Retina (tissue), 1 donor: Measurements from ENCODE around the gene COL10A1.
"Not testable (repeated sequence)": the region's sequence is repeated elsewhere in the genome, so short reads cannot be mapped to it uniquely, and the experiment has no call there.

Experiments
- DNase-seq: peaks from one replicate; pipeline ENCODE4 v3.0.0-alpha.2; 2016

The COL10A1 gene

DNA sequence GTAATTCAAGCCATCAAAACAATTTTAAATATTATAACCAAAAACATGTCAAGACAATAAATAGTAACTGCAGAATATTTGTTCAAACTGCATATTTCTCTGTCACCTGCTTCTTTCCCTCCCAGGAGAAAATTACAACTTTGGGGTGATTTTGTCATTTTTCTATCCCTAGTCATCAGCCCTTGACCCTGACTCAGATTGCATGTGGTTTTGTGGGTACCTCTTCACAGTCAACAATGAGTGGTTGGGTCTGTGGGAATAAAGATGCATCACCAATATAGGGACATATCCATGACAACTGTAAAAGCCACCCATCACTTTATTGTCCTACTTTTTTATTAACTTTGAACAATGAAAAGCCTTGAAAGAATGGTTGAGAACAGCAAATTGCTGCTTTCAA, 7.3 kb downstream of the COL10A1 start:
- no peak for DNase-seq

DNA sequence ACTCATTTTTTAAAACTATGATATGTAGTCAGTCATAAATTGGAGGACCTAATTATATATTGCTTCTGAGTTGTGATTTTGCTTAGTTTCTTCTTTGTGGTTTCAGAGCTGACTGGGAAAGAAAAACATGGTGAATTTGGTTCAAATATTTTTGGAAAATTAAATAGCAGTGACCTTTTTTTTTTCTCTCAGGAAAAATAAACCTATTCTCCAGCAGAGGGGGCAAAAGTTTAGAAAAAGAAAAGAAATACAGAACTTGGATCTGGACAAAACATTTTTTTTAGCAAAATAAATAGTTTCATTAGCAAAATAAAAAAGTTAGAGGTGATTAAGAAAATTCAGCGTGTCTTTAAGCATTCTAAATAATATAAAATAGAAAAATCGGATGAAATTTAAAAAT, 10.2 kb downstream of the COL10A1 start:
- no peak for DNase-seq

DNA sequence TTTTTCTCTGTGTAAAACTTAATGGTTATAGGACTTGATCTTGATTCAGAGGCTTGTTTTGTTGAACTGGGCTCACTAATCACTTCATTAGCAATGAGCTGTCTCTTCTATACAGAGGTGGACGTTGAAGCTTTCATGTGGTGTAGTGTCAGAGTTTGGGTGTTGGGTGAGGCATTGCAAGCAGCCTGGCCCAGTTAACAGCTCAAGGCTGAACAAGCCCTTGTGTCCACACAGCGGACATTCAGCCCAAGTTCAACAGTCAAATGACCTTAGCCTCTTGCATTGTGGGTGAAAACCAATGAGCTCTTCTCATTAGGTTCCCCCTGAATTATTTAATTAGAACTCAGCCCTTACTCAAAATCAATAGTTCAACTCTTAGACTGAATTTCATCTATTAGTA, 12.5 kb downstream of the COL10A1 start:
- DNase-seq = no peak

DNA sequence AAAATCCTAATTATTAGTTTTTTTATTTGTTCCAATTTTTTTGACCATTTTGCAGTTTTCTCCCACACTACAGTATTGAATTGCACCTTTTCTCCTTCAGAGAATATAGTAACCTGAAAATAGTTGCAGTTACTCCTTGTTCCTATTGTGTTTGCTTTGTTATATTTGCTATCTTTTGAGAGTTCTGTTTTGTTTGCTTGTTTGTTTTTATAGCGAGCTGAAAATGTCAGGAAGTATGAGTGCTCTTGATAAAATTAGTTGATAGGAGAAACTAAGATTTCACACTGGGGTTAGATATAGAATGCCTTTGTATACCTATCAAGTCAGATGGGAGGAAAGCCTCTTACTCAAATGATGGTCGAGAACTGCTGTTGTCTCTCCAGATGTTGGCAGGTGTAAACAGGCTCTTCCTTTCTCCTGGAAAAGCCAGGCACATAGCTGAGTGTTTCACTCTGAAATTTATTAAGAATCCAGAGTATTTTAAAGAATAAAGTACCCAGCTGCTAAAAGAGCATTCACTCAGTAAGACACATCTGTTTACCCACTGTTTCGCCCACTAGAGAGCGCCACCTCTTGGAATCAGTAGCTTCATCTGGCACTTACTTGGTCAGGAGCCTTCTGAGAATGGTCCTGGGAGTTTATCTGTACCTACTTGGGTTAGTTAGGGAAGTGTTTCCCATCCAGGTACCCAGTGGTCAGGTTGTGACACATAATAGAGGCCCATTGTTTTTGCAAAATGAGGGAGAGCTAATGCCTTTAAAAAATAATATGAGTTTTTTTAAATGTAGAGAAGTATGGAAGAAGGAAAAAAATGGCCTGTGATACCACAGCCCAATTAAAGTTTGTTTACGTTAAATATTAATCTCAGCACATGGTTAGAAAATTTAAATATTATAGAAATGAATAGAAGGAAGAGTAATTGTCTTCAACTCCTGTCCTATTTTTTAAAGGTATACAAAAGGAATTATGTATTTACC, 14.1 kb downstream of the COL10A1 start:
- DNase-seq = no peak

DNA sequence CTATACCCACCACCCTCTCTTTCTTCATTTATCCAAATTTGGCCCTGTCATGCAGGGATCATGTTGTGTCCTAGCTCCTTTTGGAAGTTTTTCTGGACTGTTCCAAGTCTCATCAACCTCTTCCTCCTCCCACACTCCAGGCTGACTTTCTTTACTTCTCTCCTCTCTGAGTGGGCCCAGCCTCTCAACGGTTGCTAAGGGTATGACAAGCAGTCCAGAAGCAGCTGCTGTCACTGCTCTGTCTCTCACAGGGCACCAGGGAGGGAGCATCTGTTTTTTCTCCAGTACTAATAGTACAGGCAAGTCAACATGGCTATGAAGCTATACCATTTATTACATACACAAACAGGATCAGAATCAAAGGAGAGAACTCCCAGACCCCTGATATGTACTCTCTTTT, 17.1 kb downstream of the COL10A1 start:
- DNase-seq = no peak

DNA sequence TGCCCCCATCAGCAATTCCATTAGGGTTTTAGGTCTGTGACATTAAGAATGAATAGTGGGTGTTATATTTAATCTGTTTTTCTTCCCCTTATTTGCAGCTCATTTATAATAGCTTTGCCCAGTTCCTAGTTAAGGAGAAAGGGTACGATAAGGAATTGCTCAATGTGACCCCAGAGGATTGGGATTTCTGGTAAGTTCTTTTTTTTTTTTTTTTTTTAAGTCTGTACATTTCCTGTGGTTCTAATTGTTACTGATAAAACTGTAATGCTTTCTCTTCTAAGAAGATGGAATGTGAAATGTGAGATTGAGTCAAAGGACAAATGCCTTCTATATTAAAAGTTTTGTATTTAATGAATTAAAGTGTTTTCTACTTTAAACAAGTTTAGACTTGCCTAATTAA, 19.8 kb downstream of the COL10A1 start:
- DNase-seq = no peak

DNA sequence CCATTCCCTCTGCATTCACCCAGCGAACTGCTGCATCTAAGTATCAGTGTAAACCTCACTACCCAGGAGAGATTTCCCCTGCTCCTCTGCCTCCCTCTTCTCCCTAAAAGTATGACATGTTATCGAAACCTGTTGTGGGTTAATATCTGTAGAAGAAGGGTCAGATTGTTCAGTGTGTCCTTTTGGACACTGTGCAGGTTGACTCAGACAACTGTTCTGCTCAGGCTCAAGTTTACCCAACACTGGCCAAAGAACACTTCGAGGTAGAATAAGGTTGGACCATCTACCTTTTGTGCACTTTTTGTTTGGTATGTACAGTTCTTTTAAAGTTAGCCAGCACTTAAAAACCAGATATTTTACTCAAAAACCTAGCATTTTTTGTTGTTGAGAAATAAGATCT, 20.7 kb downstream of the COL10A1 start:
- DNase-seq = no peak

DNA sequence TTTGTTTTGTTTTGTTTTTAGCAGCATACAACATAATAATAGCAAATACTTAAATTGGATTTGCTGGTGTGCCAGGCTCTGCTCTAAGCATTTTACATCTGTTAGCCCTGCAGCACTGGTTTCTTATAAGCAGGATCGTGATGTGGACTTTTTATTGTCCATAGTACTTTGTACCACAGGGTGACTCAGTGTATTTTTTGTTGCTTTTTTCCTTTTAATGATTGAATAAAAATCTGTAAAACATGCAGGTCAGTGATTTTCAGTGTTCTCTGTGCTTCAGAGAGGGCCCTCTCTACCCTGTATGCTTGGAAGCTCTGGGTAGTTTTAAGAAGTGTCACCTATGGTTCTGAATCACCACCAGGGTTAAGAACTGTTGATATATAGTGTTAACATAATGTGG, 21.3 kb downstream of the COL10A1 start:
- DNase-seq = no peak

DNA sequence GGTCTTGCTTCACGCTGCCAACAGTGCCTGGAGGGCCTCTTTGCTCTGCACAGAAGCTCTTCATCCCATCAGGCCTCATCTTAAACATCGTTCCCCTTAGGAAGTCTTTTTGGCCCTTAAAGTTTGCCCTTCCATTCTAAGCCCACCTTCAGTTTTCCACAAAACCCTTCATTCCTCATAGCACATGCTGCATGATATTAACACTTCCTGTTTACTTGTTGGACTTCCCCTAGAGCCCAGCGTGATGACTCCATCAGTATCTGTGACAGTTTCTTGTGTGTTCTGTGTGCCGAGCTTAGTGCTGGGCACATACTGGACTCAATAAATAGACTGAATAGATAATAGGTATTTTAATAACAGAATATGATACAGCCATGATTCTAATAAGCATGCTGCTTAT, 23.1 kb downstream of the COL10A1 start:
- DNase-seq = no peak

DNA sequence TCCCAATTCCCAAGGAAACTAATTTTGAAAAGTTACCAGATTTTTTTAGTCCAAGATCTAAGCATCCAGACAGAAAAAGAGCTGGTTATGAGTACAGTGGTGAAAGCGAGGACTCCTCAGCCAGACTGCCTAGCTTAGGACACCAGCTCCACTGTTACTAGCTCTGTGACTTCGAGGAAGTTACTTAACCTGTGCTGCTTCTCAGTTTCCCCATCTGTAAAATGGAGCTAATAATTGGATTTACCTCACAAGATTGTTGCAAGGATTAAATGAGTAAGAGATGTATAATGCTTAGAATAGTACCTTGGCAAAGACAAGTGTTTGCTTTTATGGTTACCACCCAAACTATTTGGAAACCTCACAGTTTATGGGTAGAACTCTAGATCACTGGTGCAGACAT, 24.1 kb downstream of the COL10A1 start:
- DNase-seq = no peak

DNA sequence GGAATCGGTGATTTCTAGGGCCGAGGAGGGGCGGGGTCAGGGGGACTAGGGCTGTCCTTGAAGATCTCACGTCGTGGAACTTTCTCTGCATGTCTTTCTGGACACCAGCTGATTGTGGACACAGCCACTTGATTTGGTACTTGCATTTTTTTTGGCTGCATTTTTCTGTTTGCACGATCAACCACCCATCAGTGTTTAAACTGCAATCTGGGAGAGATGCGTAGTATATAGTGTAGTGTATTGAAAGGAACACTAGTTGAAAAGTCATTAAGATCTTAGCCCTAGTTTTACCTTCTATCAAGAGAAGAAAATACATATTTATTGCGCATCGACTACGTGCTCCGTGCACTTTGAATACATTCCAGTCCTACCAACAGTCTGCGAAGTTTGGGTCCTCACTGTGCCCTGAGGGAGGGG, 24.6 kb downstream of the COL10A1 start:
- no peak for DNase-seq

DNA sequence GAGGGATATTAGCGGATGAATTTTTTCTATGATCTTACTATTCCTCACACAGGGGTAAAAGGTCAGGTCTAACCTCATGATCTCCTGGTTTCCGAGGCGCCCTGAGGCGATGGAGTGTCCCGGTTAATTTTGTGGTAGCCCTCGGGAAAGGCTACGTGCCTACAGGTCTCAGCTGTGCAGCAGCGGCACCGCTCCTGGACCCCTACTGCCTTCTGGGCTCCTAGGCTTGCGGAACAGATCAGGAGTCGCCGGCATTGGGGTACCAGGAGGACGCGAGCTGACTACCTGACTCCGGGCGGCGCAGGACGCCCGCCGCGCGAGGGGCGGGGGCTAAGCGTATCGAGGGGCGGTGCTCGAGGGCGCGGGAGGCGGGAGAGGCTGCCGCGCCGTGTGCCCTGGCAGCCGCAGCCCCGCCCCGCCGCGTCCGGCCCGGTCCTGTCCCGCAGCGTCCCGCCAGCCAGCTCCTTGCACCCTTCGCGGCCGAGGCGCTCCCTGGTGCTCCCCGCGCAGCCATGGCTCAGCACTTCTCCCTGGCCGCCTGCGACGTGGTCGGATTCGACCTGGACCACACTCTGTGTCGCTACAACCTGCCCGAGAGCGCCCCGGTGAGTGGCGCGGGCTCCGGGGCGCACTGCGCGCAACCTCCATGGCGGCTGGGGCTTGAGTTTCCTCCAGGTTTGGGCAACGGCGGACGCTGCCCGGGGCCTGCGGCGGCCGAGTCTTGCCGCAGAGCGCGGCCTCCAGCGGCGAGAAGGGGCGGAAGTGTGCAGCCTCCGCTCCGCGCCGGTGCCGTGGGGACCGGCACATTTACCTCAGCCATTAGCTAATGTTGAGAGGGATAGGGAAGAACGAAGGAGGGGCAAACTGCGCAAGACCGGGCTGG, 25.3 kb downstream of the COL10A1 start, which contains the start of gene NT5DC1:
Gene NT5DC1 (plus strand): TSS at position 435 of the 883 bp plus-strand sequence. CDS start 78 bp downstream, at position 513.
- peak; percentile 93 for DNase-seq

DNA sequence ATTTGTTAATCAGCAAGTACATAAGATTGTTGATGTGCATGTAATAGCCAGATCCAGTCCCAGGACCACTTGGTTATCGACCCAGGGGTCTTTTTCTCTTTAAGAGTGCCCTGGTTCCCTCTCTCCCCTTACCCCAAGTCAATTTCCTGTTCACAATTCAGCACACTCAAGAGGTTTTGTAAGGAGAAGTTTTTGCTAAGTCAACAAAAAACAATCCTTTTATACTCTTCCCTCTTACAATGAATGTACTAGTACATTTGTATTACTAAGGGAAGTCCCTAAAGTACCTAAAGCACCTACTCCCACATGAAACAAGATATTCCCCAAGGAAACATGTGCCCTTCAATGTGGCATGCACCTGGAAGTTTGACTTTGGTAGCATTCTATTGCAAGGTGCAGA, 26.9 kb downstream of the COL10A1 start:
- DNase-seq = no peak

DNA sequence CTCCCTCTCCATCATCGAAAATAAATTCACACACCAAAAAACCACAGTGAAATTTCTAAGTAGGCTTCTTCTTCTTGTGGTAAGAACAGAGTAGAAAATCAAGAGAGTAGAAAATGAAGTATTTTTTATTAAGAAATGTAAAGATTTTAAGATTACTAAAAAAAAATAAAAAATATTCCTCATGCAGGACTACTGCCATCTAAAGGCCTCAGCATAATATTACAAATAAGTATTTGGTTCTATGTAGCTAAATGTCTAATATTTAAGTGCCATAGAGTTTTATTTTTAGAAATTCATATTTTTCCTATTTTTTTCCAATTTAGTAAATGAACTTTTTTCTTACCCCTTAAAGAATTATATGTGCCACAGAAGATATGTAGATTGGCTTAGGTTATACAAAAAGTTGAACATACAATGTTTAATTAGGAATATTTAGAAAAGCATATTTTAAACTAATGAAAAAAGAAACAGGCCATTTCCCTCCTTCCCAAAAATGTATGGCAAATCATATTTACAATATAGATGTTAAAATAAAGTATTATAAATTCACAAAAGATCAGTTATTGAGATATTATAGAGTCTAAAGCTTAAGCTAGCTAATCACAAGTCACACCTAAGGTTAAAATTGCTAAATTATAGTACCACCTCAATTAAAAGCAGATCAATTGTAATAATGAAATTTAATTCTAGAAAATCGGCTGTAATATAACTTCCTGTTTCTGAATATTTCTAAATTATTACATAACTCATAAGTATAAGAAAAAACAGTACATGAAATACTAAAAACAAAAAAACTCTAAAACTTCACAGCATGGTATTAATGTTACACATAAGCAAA, 28.7 kb downstream of the COL10A1 start:
- no peak for DNase-seq

DNA sequence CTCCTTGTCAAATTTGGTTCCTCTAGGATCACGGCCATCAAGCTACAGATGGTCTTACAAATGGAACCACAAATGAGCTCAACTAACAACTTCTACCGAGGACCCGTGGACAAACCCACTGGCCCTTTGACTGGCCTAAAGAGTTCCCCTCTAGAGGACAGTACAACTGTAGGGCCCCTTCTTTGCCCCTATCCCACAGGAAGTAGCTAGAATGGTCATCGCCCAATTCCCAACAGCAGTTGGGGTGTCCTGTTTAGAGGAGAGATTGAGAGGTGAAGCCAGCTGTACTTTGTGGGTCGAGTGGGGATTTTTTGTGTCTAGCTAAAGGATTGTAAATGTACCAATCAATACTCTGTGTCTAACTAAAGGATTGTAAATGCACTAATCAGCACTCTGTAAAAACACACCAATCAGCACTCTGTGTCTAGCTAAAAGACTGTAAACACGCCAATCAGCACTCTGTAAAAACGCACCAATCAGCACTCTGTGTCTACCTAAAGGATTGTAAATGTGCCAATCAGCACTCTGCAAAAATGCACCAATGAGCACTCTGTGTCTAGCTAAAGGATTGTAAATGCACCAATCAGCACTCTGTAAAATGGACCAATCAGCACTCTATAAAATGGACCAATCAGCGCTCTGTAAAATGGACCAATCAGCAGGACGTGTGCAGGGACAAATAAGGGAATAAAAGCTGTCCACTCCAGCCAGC, 29.7 kb downstream of the COL10A1 start:
- DNase-seq = not testable (repeated sequence)

DNA sequence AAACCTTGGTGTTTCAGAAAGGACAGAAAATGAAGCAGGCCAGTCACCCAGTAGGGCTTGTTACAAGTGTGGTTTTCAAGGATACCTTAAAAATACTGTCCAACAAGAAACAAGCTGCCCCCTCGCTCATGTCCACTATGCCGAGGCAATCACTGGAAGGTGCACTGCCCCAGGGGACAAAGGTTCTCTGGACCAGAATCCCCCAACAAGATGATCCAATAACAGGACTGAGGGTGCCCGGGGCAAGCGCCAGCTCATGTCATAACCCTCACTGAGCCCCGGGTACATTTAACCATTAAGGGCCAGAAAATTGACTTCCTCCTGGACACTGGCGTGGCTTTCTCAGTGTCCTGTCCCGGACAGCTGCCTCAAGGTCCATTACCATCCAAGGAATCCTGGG, 31.9 kb downstream of the COL10A1 start:
- no peak for DNase-seq

DNA sequence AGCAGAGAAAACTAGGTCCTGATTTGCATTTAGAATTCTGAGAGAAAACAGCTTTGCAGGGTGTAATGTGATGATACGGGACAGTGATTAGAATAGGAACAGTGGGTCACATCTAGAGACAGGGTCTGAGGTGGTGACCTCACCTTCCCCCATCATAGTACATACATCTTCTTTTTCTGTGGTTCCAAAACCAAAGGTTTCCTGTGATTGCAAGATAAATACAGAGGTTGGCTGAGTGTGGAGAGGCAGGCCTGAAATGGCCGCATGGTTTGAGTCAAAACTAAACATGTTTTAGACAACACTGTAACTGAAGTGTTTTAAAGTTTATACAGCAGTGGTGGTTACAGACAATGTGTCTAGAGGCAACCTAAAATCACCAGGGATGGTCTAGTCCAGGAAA, 35.7 kb downstream of the COL10A1 start:
- DNase-seq = no peak

DNA sequence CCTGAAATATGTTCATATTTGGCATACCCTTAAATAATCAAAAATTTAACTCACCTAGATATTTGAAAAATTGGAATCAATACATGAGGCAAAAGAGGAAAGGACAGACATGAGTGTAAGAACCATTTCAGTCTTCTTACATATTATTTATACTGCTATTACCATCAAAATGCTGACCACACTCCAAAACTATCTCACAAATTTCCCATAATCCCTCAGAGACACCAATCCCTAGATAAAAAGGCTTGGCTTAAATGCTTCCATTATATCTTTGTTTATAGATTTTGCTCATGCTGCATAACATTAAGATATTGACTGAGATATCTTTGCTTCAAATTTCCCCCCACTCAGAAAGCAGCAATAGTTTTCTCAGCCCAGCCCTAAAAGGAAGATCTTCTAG, 37.0 kb downstream of the COL10A1 start:
- no peak for DNase-seq

DNA sequence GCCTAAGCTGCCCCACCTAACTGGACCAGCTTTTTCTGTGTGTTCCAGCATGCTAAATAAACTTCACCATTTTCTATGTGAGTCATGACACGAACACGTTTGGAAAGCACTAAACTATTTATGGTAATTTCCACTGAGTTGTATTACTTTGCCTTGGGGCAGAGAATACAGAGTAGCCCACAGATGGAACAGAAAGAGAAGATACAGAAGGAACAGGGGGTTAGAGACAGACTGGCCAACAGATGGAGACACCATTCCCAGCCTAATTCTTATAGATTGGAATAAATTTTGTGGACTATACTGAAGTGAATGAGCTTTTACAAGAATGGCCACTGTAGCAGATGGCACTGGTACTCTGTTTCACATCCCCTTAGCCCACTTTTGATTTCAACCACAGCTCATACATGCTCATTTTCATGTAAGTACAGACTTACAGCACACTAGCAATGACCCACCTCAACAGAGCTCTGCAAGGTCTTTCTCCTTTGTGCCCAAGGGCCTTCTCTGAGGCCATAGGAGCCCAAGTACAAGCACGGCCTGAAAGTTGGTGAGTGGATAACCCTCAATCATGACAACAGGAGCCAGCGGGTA, 38.4 kb downstream of the COL10A1 start:
- no peak for DNase-seq

DNA sequence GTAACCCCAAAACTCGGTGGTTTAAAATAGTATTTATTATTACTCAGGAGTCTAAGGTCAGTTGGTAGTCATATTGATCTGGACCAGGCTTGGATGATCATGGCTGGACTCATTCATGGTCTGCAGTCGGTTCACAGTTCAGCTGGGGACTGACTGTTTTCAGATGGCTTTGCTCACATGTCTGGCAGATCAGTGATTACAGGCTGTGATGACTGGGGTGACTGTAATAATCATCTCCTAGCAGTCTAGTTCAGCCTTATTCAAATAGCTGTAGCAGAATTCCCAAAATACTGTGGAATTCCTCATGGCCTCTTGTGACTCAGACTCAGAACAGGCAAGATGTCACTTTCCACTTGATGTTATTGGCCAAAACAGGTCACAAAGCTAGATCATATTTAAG, 41.6 kb downstream of the COL10A1 start:
- DNase-seq = no peak

DNA sequence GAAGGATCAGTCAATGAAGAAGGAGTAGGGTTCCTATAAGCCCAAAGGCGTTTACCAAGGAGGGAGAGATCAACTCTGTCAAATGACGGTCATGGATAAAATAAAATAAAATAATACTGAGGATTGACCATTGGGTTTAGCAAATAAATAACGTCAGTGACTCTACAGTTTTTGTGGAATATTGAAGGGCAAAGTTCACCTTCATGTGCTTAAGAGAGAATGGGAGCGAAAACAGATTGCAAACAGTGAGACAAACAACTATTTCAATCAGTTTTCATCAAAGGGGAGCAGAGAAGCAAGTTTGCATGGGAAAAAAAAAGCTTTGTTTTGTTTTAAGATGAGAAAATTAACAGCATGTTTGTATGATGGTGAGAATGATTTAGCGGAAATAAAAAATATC, 42.9 kb downstream of the COL10A1 start:
- no peak for DNase-seq

DNA sequence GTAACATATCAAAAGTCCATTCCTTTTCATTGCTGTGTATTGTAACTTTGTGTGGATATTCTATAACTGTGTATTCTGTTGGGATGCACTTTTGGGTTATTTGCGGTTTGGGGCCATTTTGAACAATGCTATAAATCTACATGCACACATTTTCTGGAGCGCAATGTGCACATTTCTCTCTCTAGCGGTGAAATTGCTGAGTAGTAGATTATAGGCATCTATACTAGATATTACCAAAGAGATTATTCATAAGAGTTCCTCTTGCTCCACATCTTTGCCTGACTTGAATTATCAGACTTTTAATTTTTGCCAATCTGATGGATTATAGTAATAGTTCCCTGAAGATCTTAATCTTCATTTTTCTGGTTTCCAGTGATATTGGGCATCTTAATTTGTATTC, 47.0 kb downstream of the COL10A1 start:
- DNase-seq = no peak
